ENCODE measurements around the gene NOC4L. TPM values are rescaled to one million over a fixed set of nuclear protein-coding genes. Genes with fewer than 3 reads are reported as not detected.

Gene NOC4L
- total RNA-seq, 1 experiment from 2014 or later: 41.4 TPM

- Mint-ChIP-seq H3K36me3 (no peaks in the 10 kb centered on the region), H3K4me1 (peaks cover 8% of the 10 kb centered on the region), H3K4me3 (no peak overlapping the region), H3K27ac (no peak overlapping the region), H3K27me3 (ENCODE audit: low read depth) (peaks cover 50% of the 10 kb centered on the region), H3K9me3 (peaks cover 10% of the 10 kb centered on the region)
- DNase-seq (ENCODE audit: low spot score): no peak
- ChIA-PET POLR2A (no interaction called here), CTCF (interaction anchor here (0.9 kb wide), 1 partner anchor 23 kb away, joined by 3 read pairs; no protein-coding TSS in a partner anchor)
- TF ChIP-seq EMX1 (CRISPR knock-in tag; IDR thresholded peaks at IDR 0.05) (no peak), ETV6 (CRISPR knock-in tag; IDR thresholded peaks at IDR 0.05) (no peak), OVOL2 (CRISPR knock-in tag; IDR thresholded peaks at IDR 0.05; ENCODE audit: borderline replicate concordance) (no peak), FOXJ3 (CRISPR knock-in tag; IDR thresholded peaks at IDR 0.05; ENCODE audit: borderline replicate concordance) (no peak), ZNF138 (CRISPR knock-in tag; conservative IDR thresholded peaks at IDR 0.05) (no peak), ATF1 (CRISPR knock-in tag; IDR thresholded peaks at IDR 0.05) (no peak), ZNF281 (CRISPR knock-in tag; IDR thresholded peaks at IDR 0.05) (no peak), NR1H2 (CRISPR knock-in tag; IDR thresholded peaks at IDR 0.05) (no peak), RELA (CRISPR knock-in tag; IDR thresholded peaks at IDR 0.05; ENCODE audit: borderline replicate concordance) (no peak), MYBL2 (CRISPR knock-in tag; IDR thresholded peaks at IDR 0.05) (no peak), HMGXB4 (CRISPR knock-in tag; IDR thresholded peaks at IDR 0.05) (no peak), PRRX2 (CRISPR knock-in tag; IDR thresholded peaks at IDR 0.05) (no peak), ESRRA (CRISPR knock-in tag; IDR thresholded peaks at IDR 0.05; ENCODE audit: borderline replicate concordance) (no peak), IRF2 (CRISPR knock-in tag; IDR thresholded peaks at IDR 0.05; ENCODE audit: borderline replicate concordance, low read depth) (no peak), ELF4 (CRISPR knock-in tag; IDR thresholded peaks at IDR 0.05; ENCODE audit: low read depth) (no peak), FOXP1 (CRISPR knock-in tag; IDR thresholded peaks at IDR 0.05; ENCODE audit: borderline replicate concordance) (no peak), CDX4 (CRISPR knock-in tag; IDR thresholded peaks at IDR 0.05; ENCODE audit: borderline replicate concordance) (no peak), NFATC4 (CRISPR knock-in tag; IDR thresholded peaks at IDR 0.05) (no peak), TP53 (CRISPR knock-in tag; IDR thresholded peaks at IDR 0.05) (no peak), ZNF396 (CRISPR knock-in tag; IDR thresholded peaks at IDR 0.05; ENCODE audit: borderline replicate concordance) (no peak)
- no peak for ATAC-seq
Measured at GRCh38 chr12:132176920-132177551, 32.8 kb downstream of the NOC4L start.

GRCh38 chr12:132178316-132178715, 34.1 kb downstream of the NOC4L start:
- Mint-ChIP-seq H3K4me3 (no peak overlapping the region), H3K27me3 (ENCODE audit: low read depth) (peaks cover 56% of the 10 kb centered on the region), H3K36me3 (no peaks in the 10 kb centered on the region), H3K27ac (no peak overlapping the region), H3K4me1 (peaks cover 8% of the 10 kb centered on the region), H3K9me3 (peaks cover 16% of the 10 kb centered on the region)
- ATAC-seq (no peak), DNase-seq (ENCODE audit: low spot score) (no peak)
- ChIA-PET POLR2A (interaction anchor here (1.3 kb wide), 1 partner anchor 24 kb away, joined by 3 read pairs; no protein-coding TSS in a partner anchor), CTCF (interaction anchor here (0.7 to 2.8 kb wide), 7 partner anchors 11 to 236 kb away, joined by 3 to 8 read pairs (median 5); no protein-coding TSS in a partner anchor)
- TF ChIP-seq ZNF263 (CRISPR knock-in tag; IDR thresholded peaks at IDR 0.05; ENCODE audit: low read depth): no peak
- no peak for TF ChIP-seq ZNF219 (CRISPR knock-in tag; IDR thresholded peaks at IDR 0.05; ENCODE audit: borderline replicate concordance)
- no peak for TF ChIP-seq ZNF512 (CRISPR knock-in tag; IDR thresholded peaks at IDR 0.05; ENCODE audit: borderline replicate concordance)
- no peak for TF ChIP-seq ZNF281 (CRISPR knock-in tag; IDR thresholded peaks at IDR 0.05)
- no peak for TF ChIP-seq PREB (CRISPR knock-in tag; IDR thresholded peaks at IDR 0.05; ENCODE audit: borderline replicate concordance)
